EL (cell line): ENCODE measurements around the gene SUN5.

Experiments
- DNase-seq: peaks from one replicate; pipeline ENCODE4 v3.0.0-alpha.2; 2016

The SUN5 gene

DNA sequence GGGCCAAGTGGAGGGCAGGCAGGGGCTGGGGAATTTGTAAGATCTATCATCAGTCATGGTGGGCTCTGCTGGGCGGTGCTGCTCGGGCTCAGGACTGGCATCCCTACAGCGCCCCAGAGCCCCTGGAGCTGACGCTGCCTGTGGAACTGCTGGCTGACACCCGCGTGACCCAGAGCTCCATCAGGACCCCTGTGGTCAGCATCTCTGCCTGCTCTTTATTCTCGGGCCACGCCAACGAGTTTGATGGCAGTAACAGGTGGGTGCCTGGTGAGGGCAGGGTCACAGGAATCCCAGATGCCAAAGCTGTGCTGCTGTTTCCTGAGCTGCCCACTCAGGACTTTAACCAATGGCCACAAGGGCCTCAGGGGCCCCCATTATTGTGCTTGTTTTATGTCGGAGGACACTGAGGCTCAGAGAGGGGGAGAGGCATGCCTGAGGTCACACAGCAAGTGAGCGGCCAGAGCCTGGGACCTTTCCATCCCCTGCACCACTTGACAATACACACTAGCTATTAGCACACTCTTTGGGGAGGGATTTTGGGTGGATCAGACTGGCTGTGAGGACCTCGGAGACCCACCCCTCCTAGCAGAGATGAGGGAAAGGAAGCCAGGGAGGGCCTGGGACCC lies 9.6 kb upstream of the SUN5 start:
- no peak for DNase-seq

DNA sequence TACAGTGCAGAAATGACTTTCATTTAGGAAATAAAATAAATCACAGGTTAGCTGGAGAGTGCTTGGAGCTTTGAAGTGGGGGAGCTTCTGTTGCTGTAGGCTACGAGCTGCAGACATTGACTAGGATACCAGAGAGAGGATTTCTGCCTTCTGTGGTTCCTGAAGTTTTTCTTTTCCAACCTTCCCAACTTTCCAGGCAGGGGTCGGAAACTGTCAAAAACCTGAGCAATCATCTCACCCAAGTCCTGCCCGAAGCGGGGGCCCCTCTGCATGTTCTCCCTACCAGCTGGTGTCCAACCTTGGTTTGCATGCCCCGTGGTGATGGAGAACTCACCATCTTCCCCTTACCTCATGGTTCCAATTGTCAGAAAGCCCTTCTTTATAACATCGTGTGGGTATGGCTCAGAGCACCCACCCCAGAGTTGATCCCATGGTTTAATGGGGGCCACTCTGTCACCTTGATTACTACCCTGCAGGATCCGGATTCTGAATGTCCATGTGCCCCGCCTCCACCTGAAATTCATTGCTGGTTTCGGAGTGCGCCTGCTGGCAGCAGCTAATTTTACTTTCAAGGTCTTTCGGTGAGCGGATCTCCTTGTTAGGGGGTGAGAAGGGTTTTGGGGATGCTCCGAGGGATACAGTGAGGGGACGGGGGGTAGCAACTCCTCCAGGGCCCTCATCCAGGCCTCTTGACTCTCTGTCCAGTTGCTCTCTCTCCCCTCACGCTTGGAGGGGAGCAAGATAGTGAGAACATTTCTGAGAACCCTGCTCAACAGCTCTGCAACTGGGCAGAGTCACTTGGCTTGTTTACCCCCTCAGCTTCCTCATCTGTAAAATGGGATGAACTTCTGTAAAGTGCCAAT lies 8.3 kb upstream of the SUN5 start:
- DNase-seq = no peak

DNA sequence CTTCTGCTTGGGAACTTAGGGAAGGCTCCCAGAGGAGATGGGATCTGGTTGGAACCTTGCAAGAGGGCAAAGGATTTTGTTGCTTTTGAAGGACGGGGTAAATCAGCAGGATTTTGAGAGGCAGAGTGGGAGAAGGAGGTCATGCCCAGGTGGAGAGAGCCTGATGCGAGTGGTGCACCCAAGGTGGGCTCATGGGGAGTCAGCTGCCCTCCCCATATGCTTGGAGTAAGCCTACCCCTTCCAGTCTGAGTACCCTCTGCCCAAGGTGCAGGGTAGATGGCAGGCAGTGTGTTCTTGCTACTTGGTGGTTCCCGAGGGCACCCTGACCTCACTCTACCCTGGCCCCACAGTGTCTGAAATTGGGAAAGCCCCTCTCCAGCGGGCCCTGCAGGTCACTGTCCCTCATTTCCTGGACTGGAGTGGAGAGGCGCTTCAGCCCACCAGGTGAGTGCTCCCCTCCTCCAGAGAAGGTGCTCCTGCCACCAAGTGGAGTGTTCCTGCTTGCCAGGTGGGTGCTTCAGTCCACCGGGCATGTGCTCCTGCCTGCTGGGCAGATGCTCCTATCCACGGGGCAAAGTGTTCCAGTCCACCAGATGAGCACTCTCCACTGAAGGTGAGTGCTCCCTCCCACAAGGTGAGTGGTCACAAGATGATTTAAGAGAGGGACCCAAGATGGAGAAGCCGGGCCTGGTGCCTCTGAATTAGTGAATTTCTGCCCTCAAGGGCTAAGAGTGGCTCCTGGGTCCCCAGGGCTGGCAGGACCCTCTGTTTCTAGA lies 6.6 kb upstream of the SUN5 start:
- no peak for DNase-seq

DNA sequence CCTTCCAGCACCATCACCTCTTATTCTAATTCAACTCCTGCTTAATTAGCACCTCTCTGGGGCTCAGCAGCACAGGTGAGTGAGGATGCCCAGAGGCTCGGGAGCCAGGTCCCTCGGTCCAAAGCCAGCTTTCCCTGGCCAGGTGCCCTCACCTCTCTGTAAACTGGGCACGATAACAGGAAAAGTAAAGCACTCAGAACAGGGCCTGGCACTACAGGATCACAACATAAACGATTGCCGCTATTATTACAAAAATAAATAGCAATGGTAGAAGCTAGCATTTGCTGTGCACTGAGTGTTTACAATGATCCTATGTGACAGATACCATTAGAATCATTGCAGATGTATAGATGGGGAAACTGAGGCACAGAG lies 5.9 kb upstream of the SUN5 start:
- no peak for DNase-seq

DNA sequence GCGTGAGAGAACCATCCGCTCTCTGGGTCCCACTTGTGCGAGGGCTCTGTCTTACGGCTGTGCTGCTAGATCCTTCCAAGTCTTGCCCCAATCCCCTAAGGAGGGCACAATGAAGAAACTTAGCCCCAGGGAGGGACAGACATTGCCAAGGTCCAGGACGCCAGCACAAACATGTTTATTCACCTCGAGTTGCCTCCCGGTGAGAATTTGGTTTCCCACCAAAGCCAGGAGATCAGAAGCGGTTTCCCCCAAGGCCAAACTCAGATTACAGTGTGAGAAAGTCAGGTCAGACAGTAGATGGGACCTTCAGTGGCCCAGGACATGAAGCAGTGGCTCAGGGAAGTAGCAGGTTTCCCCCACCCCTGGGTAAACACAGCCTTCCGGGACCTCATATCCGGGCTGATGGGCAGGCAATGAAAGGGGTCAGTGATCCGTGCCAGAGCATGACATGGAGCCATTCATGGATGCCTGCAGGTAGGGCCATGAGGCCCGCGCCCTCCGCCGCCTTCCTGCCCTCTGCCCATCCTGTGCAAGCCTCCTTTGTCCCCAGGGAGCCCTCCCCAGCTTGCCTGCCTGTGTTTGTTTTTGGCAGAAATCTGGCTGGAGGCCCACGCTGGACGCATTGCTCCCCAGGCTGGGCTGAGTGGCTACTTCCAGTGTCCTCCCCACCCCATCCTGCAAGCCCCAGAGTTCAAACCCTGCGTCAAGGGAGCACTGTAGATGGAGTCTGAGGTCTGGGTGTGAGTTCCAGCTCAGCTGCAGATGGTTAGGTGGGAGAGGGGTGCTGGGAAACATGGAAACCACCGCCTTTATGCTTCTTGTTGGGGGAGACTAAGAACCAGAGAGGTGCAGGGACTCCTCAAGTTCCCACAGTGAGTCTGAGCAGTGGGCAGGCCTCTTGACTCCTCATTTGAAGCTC lies 5.2 kb upstream of the SUN5 start:
- DNase-seq = no peak

DNA sequence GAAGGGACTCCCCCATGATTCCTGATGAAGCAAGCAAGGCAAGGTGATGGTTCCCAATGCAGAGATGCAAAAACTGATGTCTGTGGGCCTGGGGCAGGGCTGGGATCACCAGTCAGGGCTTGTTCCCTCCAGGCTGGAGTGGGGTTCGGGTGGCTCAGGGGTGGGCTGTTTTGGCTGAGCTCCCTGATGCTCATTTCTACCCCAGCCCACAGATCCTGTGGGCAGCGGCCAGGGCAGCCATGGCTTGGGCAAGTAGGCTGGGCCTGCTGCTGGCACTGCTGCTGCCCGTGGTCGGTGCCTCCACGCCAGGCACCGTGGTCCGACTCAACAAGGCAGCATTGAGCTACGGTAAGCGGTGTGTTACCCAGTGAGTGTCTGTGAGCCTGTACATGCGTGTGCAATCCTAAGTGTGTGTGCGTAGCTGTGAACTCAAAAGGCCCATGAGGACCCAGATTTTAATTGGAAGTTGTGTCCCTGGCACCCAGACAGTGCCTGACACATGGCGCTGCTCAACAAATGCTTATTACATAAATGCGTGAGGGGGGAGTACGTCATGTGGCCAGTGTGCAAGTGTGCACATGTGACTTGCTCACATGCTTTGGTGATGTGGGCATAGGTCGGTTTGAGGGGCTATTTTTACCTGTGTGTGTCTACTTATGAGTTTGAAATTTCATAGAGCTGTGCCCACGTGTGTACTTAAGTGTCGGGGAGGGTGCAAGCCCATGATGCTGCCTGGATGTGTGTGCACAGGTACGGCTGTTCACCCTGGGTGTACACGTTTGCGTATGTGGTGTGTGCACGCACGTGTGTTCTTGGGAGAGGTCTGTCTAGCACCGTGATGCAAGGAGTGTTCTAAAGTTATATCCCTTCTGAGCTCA lies 4.3 kb upstream of the SUN5 start:
- DNase-seq = no peak

DNA sequence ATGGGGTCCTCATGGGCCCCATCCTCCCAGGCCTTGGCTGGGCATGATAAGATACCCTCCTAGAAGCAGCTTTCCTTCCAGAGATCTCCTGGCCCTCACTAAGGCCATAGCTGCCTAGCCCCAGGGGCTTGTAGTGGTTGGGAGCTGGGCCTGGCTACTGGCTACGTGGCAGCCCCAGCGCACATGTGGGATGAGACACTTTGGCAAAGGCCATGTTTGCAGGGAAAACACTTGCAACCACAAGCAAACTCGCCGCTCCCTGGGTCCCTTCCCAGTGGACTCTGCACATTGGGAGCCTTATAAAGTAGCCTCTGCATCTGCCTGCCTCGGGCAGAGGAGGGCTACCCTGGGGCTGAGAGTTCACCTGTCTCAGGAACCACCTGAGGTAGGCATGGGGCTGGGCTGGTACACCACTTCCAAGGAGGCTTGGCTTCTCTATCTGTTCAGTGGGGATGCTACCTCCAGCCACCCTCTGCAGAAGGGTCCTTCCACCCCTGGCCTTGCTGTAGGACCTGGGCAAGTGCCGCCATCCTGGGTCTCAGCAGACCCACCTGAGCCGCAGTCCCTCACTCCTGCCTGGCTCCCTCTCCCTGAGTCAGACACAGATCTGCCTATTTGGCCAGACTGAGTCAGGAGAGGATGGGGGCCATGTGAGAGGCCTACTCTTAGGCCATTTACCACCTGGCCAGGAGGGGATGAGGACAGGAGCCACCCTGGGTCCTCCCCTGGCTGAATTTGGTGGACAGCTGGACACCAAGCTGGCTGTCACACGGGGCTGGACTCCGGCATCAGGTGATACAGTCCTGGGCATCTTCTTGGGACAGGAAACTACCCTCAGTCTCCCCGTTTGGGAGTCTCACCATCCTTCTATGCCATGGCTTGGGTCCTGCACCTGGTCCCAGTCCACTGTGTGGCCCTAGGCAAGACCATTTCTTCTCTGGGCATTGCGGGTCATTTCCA lies 3.4 kb upstream of the SUN5 start, which contains the start of gene BPIFB2:
TSS of gene BPIFB2 (plus strand) at position 329 of the 960 bp plus-strand sequence. CDS start 871 bp downstream, outside the sequence.
- DNase-seq = no peak

DNA sequence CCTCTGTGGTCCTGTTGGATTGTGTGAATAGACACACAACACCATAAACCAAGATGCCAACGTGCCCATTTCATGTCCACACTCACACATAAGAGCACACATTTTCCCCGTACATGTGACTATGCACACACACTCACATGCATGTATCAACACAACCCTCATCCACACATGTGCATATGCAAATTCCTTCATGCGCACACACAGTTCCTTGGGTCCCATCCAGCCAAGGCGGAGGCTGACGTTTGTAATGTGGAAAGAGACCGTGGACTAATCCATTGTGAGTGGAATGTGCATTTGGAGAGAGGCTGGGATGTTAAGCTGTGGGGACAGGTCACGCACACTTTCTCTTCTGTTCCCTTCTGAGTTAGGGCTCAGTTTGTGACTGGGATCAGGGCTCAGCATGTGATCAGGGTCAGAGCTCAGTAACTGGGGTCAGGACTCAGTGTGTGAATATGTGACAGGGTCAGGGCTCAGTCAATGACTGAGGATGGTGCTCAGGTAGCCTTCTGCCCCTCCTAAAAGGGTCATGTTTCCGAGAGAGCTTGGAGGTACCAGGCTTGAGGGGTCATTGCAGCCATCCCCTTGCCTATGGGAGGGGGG lies 2.6 kb upstream of the SUN5 start:
- no peak for DNase-seq

DNA sequence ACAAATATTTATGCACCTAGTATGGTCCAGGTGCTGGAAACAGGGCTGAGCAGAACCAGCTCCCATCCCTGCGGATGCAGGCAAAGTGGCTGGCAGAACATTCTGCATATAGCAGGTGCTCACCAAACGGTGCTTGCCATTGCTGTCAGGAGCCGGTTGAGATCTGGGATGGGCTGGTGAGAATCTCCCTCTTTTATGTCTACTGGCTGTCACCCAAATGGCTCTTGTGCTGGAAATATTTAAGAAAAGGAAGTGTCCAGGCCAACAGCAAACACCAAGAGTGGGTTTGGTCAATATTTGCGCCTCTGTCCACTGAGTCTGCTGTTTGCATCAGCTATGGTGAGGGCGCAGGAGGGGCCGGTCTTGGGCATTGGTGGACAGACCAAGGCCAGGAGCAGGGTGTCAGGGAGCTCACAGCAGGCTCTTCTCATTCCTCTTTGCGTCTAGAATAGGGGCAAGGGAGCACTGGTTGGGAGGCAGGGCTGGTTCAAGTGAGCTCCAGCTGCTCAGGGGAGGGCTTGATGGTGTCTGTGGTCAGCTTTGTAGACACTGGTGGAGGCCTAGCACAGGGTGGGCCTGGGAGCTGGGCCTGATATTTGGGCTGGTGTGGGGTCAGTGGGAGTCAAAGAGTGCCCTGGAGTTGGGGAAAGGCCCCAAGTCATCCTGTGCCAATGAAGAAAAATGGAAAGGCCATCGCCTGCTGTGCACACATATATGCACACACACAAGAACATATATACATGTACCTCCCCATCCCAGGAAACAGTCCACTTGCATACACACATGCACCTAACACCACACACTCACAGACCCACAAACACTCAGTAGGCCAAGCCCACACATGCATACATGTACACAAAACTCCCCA lies 1.9 kb upstream of the SUN5 start:
- DNase-seq = no peak

DNA sequence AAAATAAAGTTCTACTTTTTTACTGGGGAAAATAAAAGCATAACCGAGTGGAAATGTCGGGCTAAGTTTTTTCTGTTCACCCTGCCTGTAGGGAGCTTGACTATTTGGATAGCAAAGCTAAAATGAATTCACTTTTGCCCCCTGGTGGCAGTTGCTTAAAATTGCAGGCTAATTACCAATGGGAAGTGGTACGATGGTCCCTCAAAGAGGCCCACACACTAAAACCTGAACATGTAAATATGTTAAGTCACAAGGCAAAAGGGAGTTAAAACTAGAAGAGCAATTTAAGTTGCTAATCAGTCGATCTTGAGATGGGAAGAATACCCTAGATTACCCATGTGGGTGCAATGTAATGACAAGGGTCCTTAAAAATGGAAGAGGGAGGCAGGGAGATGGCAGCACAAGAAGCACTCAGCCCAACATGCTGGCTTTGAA lies 916 bp upstream of the SUN5 start:
- no peak for DNase-seq

DNA sequence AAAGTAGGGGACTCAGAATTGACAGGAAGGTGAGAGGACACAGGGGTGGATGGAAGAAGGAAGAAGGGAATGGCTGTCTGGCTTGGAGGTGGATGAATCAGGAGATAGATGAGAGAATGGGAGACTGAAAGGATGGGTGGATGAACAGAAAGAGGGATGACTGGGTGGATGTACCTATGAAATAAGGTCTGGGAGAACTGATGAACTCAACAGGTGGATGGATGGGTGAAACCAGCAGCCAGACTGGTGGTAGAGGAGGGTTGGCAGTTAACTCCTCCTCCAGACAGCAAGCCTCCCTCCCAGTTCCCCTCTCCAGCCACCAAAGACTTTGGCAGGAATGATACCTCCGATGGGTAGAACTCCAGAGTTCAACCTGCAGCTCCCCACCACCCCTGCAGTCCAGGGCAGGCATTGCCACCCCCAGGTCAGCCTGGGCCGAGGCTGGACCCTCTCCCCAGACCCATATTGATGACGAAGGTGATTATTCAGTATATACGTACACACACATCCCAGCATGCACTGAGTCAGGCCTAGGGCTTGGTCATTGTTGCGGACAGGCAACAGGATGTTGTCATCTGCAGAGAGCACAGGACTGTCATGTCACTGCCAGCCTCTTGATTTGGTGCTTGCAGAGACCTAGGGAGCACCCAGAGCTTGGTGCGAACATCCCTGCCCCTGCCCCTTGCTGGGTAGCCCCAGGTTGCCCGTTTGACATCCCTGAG lies 2.0 kb downstream of the SUN5 start:
- DNase-seq = no peak

DNA sequence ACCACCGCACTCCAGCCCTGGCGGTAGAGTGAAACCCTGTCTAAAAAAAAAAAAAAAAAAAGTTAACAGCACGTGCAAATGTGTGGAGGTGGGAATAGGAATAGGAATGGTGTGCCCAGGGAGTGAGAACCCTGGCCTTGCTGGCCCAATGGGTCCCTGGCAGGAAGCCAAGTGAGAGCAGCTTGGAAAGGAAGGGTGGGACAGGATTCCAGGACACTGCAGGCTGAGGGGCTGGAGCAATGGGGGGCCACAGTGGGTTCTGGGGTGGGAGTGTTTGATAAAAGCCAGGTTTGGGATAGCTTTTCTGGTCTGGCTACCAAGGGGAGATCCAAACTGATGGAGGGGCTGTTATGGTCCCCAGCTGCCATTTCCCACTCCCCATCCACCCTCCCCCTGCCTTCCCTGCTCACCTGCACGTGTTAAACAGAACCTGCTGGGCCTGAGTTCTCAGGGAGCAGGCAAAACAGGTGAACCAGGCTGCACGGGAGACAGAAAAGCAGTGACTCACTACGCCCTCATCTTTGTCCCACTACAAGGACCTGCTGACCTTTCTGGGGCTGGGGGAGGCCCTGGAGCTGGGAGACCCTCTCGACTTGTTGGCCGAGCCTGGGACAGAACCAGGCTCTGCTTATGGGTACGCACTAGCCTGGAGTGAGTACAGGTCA lies 3.3 kb downstream of the SUN5 start:
- no peak for DNase-seq

DNA sequence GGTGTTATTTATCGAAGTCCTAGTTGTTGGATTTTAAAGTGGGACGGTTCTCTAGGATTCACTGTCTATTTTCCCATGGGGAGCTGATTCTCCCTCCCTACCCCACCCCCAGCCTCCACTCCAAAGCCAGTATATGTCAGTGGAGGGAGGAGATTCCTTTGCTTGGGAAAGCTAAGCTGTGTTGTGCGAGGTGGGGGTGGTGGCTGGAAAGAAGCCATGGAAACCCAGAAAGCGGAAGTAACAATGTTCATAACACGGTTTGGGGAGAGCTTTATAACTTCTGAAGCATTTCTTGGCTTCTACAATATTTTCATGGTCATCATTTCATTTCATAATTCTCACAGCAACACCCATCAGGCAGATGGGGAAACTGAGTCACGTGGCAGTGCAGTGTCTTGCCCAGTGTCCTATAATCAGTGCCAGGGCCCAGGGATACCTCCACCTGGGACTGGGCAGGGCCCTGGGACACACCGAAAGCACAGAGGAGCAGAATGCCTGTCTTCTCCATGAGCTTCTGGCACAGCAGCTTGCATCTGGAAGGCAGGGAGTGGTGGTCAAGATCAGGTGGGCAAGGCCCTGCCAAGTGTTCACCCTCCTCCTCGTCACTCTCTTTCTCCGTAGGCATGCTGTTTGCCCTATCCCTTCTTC lies 4.5 kb downstream of the SUN5 start:
- DNase-seq = no peak

DNA sequence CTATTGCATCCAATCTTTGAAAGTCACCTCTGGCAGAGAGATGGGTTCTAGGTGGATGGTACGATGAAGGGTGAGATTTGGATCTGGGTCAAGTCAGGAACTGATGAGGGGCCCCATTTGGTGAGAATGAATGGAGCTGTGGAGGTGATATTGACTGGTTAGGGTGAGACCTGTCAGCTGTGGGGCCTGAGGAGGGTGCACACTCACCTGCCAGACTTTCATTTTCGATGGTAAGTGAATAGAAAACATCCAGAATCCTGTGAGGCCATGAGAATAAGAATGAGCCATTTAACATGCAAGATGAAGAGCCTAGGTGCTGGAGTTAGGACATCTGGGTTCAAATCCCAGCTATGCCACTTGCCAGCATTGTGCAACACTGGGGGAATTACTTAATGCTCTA lies 6.8 kb downstream of the SUN5 start:
- no peak for DNase-seq

DNA sequence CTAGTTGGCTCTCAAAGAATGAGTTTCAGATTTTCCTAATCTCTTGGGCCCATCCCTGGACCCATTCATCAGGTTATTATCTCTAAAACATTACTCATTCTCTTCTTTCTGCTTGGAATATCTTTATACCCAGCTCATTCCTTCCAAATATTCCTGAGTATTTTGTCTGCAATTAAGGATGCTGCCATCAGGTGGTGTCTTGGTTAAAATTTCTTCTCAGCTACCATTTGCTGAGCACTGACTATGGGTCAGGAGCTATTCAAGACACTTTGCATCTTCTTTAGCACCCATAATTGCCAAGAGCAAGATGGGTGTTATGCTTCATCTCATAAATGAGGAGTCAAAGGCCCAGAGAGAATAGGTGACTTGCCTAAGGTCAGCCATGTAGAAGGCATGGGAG lies 8.4 kb downstream of the SUN5 start:
- no peak for DNase-seq

DNA sequence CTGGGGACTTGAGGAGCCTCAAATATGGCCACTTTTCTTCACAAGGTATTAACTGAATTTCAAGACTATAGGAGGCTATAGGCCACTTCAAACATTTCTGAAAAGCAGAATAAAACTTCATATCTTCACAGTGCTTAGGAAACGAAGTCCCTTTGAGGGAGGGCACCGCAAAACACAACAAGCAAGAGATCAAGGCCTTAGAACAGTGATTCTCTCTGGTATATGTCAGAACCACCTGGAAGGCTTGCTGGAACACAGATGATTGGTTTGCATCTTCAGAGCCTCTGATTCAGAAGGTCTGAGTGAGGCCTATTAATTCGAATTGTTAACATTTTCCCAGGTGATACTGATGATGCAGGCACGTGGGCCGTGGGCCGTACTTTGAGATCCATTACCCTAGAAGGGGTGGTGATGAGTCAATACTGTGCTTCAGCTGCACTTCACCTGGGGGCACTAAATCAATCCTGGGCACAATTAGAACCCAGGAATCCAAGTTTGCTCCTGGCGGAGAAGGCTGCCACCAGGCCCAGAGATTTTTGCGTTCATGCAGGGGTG lies 10.7 kb downstream of the SUN5 start:
- no peak for DNase-seq
